ENCODE measurements around the gene NUP107. TPM values are rescaled to one million over a fixed set of nuclear protein-coding genes. Genes with fewer than 3 reads are reported as not detected.

NUP107 gene
- total RNA-seq, 1 donor: 53.1 TPM

DNA sequence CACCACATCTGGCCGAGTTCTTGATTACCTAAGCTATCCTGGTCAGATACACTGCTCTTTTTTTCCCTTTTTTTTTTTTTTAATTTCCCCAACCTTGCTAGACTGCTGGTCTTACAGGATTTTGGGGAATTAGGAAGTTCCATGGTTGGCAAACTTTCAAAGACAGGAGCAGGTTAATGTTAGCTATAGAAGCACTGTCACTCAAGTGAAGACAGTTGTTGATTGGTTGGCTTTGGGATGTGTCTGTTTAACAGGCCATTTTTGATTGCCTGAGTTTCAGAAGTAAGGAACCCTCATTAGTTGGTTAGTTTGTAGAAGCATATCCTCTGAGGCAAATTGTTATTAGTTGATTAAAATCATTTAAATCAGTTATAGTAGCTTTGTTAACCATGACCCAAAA, 39.3 kb upstream of the NUP107 start:
- DNase-seq (ENCODE audit: low read depth): no peak
- TF ChIP-seq, protein P1, sequence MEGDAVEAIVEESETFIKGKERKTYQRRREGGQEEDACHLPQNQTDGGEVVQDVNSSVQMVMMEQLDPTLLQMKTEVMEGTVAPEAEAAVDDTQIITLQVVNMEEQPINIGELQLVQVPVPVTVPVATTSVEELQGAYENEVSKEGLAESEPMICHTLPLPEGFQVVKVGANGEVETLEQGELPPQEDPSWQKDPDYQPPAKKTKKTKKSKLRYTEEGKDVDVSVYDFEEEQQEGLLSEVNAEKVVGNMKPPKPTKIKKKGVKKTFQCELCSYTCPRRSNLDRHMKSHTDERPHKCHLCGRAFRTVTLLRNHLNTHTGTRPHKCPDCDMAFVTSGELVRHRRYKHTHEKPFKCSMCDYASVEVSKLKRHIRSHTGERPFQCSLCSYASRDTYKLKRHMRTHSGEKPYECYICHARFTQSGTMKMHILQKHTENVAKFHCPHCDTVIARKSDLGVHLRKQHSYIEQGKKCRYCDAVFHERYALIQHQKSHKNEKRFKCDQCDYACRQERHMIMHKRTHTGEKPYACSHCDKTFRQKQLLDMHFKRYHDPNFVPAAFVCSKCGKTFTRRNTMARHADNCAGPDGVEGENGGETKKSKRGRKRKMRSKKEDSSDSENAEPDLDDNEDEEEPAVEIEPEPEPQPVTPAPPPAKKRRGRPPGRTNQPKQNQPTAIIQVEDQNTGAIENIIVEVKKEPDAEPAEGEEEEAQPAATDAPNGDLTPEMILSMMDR (IDR thresholded peaks at IDR 0.05; ENCODE audit: insufficient read depth, low read depth, low read length): no peak
- no peak overlapping the region for H3K4me3 ChIP-seq (ENCODE audit: low read depth, low read length)

DNA sequence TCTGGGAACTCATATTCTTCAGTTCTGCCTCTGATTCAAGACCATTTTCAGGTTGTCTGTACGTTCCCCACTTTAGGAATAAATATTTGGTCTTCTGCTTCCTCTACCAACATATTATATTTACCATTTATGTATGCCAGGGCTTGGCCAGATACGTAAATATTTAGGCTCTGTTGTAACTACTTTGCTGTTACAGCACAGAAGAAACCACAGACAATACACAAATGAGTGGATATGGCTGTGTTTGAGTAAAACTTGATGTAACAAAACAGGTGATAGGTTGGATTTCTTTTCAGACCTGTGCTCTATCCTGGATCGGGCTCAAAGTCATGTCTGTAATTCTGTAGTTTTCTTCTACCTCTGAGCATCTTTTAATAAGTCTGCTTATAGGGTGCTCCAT, 38.6 kb upstream of the NUP107 start:
- TF ChIP-seq, protein P1 (IDR thresholded peaks at IDR 0.05; ENCODE audit: insufficient read depth, low read depth, low read length): no peak
- no peak overlapping the region for H3K4me3 ChIP-seq (ENCODE audit: low read depth, low read length)
- DNase-seq (ENCODE audit: low read depth): peak; percentile 55

DNA sequence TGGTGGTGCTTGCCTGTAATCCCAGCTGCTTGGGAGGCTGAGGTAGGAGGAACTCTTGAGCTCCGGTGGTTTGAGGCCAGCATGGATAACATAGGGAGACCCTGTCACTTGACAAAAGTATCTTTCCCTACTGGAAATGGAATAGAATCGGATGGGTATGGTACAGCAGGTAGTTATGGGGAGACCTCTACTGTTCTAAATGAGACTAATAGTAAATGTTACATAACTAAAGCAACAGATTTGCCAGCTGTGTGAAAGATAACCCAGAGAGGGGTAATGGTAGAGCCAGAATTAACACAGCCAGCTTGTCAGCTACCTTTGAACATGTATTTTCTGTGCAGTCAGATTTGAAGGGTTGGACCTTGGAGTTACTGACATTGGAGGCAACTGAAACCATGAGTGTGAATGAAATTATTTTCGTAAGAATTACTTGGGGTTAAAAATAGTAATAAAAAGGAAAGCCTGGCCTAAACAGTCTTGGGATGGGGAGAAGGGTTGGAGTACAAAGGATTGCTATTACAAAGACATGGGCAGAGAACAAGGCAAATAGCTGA, 21.7 kb upstream of the NUP107 start:
- TF ChIP-seq, protein P1 (IDR thresholded peaks at IDR 0.05; ENCODE audit: insufficient read depth, low read depth, low read length): no peak
- no peak overlapping the region for H3K4me3 ChIP-seq (ENCODE audit: low read depth, low read length)
- no peak for DNase-seq (ENCODE audit: low read depth)

DNA sequence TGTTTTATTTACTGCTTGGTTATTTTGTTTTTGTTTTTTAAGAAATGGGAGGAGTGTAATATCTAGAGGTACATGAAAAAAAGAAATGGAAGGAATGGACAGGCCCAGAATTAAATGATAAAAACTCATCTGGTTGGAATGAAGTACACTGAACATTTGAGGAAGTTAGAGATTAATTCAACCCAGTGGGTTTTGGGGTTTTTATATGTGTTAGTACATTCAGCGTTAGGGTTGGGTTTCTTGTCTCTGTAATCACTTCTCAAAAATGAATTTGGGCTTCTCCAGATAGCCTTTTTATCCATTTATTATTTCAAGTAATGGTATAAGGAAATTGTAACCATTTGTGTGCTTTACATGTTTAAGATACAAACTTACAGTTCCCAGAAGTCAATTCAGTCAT, 19.5 kb upstream of the NUP107 start:
- H3K4me3 ChIP-seq (ENCODE audit: low read depth, low read length): no peak overlapping the region
- TF ChIP-seq, protein P1 (IDR thresholded peaks at IDR 0.05; ENCODE audit: insufficient read depth, low read depth, low read length): no peak
- no peak for DNase-seq (ENCODE audit: low read depth)

DNA sequence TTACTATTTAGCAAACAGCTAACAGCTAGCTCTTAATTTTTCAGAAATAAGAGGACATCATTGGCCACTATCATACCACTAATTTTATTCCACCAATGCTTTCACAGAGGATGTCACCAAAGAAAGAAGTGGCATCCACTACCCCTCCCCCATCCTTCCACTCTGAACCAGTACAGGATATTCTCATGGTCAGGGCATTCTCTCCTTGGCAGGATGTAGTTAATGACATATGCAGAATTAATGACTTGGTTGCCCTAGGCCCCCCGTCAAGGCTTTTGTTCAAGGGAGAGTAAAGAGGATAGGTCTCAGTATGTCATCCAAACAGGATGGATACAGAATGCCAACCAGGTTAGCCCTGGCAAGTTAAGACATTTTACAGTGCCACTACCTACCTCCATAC, 18.9 kb upstream of the NUP107 start:
- no peak overlapping the region for H3K4me3 ChIP-seq (ENCODE audit: low read depth, low read length)
- TF ChIP-seq, protein P1 (IDR thresholded peaks at IDR 0.05; ENCODE audit: insufficient read depth, low read depth, low read length): no peak
- DNase-seq (ENCODE audit: low read depth): no peak

DNA sequence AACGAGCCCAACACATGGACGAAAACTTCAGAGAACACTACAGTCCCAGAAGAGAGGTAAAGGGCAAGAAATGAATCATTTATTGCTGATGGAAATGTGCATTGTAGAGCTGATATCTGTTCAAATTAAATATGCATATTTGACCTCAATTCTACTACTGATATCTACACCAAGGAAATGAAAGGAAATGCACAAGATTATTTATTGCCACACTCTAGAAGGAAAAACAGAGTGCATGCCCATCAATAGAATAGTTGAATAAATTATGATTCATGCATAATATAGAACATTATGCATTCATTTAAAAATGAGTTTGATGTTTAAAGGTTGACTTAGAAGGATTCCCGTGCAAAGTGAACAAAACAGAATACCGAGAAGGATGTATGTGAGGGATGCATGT, 15.6 kb upstream of the NUP107 start:
- TF ChIP-seq, protein P1 (IDR thresholded peaks at IDR 0.05; ENCODE audit: insufficient read depth, low read depth, low read length): no peak
- DNase-seq (ENCODE audit: low read depth): no peak
- H3K4me3 ChIP-seq (ENCODE audit: low read depth, low read length): no peak overlapping the region

DNA sequence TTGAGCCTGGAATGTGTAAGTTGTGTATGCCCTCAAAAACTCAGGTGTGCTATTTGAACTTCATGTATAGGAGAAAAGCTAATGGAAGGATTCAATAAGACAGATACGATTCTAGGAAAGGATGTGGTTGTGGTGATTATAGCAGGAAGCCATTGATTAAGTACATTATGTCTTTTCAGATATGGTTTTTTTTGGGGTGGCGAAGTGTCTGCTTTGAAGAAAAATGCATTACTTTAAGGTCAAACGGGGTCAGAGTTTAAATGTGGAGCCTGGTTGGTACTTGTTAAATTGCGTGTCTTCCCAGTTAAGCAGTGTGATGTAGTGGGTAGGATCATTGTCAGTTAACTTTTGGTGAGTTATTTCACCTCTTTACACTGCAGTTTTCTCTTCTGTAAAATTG, 13.0 kb upstream of the NUP107 start:
- H3K4me3 ChIP-seq (ENCODE audit: low read depth, low read length): no peak overlapping the region
- no peak for DNase-seq (ENCODE audit: low read depth)
- TF ChIP-seq, protein P1 (IDR thresholded peaks at IDR 0.05; ENCODE audit: insufficient read depth, low read depth, low read length): no peak

All from fibroblast of villous mesenchyme (primary cell).